GM19455 (cell line): ENCODE results near the gene STXBP2.
A peak's percentile ranks its signal among the peaks of the same experiment; 100 is the strongest.

Experiments
- ATAC-seq: cut with Tn5 transposase; IDR thresholded peaks from one replicate; pipeline ENCODE4 v1.9.1; 2021; ENCODE audit not compliant: unreplicated experiment

Gene STXBP2

DNA sequence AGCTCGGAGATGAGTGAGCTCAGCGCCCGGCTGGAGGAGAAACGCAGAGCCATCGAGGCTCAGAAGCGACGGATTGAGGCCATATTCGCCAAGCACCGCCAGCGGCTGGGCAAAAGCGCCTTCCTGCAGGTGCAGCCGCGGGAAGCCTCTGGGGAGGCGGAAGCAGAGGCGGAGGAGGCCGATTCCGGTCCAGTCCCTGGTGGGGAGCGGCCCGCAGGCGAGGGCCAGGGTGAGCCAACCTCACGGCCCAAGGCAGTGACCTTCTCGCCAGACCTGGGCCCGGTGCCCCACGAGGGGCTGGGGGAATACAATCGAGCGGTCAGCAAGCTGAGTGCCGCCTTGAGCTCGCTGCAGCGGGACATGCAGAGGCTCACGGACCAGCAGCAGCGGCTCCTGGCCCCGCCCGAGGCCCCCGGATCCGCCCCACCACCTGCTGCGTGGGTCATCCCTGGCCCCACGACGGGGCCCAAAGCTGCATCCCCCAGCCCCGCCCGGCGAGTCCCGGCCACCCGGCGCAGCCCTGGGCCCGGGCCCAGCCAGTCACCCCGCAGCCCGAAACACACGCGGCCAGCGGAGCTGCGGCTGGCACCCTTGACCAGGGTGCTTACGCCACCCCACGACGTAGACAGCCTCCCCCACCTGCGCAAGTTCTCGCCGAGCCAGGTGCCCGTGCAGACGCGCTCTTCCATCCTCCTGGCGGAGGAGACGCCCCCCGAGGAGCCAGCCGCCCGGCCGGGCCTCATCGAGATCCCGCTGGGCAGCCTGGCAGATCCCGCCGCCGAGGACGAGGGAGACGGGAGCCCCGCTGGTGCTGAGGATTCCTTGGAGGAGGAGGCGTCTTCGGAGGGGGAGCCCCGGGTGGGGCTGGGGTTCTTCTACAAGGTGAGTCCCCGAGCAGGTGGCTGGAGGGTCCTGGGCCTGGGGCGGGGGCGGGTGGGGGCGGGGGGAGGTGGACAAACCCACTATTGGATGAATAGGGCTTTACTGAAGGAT lies 24.3 kb upstream of the STXBP2 start:
- ATAC-seq, result no peak

DNA sequence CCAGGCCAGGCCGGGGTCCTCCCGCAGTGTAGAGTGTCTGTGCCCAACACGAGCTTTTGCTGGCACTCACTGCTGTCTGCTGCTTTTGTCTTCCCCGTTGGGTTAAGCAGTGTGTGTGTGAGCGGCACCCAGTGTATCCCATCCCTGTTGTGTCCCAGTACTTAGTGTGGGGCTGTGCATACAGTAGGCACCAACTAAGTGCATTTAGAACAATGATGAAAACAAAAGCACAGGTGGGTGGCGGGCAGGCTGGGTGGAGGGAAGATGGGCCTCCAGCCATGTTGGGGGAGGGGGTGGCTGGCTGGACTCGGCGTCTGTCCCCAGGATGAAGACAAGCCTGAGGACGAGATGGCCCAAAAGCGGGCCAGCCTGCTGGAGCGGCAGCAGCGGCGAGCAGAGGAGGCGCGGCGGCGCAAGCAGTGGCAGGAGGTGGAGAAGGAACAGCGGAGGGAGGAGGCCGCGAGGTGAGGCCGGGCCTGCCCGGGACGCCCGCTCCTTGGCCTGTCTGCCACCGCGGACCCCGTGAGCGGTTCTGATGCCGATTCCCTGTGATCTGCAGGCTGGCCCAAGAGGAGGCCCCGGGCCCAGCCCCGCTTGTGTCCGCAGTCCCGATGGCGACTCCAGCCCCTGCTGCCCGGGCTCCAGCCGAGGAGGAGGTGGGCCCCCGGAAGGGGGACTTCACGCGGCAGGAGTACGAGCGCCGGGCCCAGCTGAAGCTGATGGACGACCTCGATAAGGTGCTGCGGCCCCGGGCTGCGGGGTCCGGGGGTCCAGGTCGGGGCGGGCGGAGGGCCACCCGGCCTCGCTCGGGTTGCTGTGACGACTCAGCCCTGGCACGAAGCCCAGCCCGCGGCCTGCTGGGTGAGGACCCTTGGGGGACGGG lies 21.8 kb upstream of the STXBP2 start:
- ATAC-seq, result no peak

DNA sequence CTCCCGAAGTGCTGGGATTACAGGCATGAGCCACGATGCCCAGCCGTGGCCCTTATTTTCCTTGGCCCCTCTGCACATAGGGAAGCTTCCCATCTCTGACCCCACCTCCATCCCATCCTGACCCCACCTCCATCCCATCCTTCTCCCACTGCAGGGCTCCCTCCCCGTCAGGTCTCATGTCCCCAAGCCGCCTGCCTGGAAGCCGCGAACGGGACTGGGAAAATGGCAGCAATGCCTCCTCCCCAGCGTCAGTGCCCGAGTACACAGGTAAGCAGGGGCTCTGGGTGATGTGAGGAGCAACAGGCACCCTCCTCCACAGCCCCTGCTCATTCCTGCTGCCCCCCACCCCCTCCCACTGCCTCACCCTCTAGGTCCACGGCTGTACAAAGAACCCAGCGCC lies 19.7 kb upstream of the STXBP2 start:
- no peak for ATAC-seq

DNA sequence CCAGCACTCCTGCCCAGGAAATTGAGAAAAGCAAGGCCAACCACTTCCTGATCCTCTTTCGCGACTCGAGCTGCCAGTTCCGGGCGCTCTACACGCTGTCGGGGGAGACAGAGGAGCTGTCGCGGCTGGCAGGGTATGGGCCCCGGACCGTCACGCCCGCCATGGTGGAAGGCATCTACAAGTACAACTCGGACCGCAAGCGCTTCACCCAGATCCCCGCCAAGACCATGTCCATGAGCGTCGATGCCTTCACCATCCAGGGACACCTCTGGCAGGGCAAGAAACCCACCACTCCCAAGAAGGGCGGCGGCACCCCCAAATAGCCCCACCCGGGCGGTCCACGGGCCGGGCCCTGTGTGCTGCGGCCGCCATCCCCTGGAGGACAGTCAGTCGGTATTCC lies 19.2 kb upstream of the STXBP2 start:
- ATAC-seq, result no peak

DNA sequence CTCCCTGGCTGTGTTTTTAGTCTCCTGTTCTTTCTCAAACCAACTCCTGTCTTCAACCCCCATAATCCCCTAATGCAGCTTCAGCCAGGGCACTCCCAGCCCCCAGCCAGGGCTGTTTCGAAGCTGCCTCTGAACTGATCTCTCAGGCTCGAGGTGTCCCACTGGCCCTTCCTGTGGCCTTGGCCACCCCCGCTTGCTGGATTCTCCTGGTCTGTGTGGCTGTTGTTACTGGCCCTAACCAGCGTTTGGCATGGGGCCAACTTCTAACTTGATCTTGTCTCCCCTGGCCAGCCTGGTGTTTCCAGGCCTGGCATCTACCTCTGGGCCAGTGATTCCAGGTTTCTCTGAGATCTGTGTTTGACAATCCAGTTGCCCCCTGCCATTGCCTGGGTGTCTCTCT lies 18.6 kb upstream of the STXBP2 start:
- no peak for ATAC-seq

DNA sequence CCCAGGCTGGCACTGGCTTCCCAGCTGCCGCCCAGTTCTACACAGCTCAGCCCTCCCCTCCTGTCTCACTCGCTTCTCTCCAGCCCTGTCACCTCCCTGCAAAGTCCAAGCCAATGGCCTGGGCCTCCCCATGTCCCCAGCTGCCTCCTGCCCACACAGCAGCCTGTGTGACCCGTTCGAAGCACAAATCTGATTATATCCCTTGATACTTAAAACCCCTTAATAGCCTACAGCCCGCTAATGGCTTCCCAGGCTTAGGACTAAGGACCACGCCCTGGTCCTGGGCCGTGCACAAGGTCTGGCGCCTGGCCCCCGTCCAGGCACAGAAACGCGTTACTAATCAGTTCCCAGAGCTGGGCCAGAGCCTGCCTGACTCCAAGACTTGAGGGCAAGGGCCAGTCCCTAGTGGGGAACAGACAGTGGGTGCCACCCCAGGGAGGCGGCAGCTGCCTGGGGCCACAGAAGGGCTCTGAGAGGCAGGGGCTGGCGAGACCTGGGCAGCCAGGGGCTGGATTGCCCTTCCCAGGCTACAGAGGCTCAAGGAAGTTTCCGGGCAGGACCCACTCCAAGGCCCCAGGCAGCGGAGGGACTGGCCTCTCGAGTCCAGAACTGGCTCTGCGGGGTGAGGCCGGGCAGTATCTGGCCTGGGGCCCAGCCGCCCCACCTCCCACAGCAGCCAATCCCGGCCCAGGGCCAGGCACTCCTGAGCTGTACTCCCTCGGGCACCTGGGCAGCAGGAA lies 18.0 kb upstream of the STXBP2 start:
- ATAC-seq, result no peak

DNA sequence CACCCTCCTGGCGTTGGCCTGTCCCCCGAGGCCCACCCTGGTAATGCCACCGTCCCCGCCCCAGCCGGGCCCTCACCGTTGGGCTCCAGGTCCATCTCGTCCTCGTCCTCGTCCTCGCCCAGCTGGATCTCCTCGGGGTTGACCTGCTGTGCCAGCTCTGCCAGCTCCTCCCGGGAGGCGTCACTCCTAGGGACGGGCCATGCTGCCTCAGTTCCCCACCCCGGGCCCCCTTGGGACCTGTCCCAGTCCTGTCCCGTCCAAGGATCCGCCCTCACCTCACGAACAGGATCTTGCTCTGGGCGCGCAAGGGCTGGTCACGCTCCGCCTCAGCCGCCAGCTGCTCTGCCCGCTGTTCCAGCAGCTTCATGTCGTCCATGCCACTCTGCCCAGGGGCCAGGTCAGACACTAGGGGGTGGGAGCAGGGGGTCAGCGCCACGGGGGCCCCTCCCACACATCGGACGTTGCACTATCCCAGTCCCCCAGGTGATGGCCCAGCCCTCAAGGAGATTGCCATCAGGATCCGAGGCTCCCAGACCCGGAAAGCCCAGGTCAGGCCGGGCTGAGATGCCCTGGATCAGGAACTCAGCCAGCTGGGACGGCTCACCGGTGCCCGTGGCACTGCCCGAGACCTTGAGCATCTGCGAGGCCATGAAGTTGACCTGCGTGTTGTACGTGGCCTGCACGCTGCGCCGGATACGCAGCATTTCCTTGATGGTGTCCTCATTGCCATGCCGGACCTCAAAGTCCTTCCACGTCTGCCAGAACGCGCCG lies 17.1 kb upstream of the STXBP2 start:
- ATAC-seq, result no peak

DNA sequence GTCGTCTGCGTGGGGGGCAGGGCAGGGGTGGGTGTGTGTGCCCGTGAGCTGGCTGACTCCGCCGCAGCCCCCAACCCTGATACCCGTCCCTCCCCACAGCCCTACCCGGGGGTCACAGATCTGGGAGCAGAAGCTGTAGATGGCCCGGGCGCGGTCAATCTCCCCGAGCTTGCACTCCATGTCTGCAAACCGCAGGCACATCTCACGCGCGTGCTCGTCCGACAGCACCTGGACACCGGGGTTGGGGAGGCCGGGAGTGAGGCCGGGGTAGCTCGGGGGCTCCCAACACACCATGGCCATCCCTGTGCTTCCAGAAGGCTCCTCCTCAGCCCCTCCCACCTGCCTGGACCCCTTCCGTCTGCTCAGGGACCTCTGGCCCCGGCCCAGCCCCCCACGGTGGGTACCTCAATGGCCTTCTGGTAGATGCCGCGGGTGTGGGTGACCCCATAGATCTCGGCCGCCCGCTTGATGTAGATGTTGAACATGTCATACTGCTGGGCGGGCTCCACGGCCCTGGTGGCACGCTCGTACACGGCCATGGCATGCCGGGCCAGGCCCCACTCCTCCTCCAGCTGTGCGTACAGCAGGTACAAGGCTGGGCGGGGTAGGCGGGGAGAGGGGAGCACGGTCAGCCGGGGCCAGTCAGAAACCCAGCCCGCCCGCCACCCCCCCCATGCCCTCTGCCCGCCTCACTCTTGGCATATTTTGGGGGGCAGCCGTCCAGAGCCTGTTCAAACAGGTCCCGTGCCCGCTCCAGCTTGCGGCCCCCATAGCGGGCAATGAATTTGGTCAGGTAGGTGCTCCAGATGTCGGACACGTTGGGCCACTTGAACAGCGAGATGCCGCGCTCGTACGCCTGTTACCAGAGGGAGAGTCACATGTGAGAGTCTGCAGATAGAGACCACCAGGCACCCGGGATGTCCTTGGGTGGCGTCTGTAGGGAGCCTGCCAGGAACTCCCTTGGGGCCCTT lies 16.2 kb upstream of the STXBP2 start:
- ATAC-seq, result no peak

DNA sequence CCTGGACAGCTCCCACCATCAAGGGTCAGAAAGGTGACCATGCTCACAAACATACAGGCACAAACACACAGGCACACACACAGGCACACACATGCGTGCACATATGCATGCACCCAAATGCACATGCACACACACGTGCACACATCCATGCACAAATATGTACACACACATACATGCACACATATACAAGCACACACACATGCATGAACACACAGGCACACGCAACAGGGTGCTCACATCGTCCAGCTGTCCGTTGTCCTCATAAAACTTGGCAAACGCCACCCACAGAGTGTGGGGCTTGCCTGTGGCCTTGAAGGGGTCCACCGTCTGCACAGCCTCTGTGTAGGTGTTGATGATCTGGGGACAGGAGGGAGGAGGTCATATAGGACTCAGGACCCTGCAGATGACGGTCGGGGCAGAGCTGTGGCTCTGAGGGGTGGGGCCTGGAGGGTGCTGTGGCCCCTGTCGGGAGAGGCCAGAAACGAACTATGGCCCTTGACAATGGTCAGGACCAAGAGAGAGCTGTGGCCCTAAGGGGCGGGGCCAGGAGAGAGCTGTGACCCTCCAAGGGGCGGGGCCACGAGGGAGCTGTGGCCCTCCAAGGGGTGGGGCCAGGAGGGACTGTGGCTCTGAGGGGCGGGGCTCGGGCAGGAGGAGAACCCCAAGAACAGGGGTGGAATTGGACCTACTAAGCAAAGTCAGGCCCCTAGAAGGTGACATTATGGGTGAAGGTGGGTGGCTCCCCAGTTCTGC lies 13.8 kb upstream of the STXBP2 start:
- ATAC-seq, result no peak

DNA sequence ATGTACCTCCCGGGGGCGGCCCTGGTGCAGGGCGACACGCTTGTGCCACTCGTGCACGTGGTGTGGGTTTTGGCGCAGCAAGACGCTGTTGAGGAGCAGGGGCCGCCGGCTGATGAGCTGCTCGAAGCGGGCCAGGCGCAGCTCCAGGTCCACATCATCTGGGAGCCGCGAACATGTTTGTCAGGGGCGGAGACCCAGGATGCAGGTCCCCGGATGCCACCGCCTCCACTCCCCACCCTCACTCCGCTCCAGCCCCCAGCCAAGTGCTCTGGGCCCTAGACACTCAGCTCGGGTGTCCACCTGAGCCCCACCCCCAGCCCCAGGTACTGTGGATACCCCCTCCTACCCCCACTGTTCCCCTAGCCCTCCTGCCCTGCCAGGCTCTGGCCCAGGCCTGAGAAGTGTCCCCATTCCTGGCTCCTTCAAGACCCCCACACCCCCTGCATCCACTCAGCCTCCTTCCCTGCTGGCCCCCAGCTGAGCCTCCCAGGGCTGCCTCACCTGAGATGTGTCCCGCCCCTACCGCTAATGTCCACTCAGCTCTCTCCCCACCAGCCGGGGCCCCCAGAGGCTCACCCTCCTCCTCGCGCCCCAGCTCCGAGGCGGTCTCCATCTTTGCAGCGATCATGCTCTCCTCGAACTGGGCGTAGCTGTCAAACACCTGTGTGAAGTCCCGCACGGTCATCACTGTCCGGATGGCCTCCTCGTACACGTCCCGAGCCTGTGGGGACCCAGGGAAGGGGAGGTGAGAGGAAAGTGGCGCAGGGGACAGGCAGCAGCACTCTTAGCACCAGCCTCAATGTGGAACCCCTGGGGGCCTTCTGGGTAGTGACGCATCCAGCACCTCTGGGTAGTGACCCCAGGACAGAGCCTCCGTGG lies 12.9 kb upstream of the STXBP2 start:
- ATAC-seq, result no peak

DNA sequence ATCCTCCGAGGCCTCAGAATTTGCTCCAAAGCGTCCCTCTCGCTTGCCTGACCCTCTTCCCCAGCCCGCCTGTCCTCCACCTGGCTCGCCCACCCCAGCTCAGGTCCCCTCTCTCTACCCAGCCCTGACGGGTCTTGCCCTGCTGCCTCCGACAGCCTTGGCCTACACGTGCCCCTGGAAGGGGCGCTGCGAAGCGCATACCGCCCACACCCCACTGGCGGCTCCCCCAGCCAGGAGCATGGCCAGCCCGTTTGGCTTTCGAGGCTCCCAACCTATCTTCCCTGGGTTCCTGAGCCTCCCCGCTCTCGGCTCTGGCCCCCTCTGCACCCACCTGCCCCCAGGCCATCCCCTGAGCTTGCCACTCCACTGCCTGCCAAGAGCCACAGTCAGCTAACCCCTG lies 12.1 kb upstream of the STXBP2 start:
- ATAC-seq, result no peak

DNA sequence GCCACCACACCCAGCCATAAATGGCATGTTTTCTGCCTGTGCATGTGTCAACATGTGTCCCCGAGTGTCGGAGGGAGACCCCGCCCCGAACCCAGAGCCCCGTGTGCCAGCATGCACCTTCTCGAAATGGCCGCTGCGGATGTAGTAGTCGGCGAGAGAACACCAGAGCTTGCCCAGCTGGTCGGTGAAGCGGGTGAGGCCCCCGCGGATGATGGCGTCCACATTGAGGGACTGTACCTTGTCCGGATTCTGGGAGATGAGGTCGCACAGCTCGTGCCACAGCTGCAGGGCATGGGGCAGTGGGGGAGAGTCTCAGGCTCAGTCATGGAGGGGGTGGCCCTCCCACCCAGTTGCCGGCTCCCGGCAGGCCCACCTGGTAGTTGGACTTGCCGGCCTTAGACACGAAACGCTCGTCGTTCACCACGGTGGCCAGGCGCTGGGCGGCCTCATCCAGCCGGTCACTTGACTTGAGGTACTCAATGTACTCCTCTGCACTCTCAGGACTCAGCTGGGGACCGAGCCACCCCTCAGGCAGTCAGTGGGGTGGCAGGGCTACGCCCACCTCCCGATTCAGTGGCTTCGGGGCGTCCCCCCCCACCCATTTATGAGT lies 11.0 kb upstream of the STXBP2 start:
- ATAC-seq, result no peak

DNA sequence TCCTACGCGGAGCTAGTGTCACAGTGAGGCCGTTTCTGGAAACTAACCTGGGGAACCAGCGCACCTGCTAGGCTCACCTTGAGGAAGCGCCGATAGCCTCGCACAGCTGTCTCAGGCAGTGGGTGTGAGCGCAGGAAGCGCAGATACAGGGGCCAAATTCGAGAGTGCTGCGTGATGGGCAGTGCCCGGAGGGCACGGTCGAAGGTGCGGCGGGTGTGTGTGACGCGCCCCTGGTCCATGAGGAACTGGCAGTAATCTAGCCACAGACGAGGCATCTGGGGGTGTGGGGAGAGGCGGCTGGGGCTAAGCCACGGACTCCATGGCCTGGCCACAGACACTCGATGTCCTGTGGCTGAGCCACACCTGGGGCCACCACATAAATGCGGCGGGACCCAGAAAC lies 9.7 kb upstream of the STXBP2 start:
- ATAC-seq, result no peak

DNA sequence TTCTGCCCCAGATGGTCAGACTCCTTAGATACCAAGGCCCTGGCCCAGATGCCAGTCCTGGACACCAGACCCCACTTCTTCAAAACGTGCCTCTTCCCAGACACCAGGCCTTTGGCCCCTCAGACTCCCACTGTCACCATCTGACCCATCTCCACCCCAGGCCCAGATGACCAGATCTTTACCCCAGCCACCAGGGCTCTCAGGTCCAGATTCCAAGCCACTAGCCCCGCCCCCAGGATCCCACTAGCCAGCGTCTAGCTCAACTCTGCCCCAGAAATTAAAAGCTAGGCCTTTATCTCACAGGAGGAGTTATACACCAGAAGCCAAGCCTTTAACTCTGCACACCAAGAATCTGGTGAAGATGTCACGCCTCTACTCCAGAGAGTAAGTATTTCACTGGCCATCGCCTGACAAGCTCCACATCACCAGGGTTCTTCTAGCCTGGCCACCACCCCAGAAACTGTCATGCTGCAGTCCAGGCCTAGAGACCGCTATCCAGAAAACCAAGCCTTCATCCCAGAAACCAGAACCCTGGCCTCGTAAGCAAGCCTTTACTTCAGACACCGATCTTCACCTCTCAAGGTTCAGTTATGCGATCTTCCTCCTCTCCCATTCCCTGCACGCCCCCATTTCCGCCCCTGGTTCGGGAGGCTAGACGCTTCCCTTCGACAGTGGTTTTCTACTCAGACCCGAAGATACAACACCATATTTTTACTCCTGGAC lies 8.2 kb upstream of the STXBP2 start:
- ATAC-seq, result no peak

DNA sequence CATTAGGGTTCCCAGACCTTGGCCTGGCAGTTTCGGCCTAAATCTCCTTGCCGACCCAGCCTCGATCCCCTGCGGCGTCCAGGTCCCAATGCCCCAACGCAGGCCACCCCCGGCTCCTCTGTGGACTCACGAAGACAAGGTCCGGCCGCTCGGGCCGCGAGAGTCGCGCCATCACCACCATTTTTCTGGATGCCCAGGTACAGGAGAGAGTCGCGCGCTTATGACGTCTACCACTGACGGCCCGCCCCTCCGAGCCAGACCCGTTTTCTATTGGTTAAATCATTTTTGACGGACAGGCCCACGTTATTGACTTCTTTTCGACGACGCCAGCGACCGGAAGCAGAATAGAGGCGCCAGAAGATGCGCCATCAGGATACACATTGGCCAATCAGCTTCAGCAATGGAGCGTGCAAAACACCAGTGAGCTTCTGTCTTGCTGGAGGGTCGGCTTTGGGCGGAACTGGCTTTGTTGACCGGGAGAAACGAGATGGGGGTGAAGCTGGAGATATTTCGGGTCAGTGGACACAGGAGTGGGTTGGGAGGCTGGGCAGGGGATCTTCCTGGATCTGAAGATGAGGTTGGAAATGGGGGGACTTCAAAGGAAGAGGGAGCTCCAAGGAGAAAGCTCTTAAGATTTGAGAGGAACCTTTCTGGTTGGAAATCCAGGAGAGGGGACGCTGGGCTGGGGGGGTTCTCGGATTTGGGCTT lies 7.4 kb upstream of the STXBP2 start, which contains the start of the genes PET100 and XAB2:
PET100 (plus strand) TSS at position 447 of the 708 bp plus-strand sequence; CDS start at position 488, 41 bp downstream.
XAB2 (minus strand) TSS at position 199 of the 708 bp plus-strand sequence; CDS start at position 181, 18 bp downstream.
- ATAC-seq, result peak; percentile 92

DNA sequence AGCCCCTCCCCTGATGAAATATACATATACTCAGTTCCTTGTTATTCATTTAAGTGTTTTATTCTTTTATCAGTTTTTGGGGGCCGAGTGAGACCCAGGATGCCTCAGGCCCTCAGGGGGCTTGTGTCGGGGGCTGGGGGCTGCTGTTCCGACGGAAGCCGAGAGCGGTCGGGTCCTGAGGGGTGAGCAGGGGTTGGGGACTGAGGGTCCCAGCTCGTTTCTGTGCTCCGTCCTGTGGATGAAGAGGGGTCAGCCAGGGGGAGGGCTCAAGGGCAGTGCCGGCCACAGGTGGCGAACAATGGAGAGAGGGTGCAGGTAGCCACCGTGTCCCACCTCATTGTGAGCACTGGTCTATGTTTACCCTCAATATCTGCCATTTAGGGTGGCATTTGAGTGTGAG lies 5.3 kb upstream of the STXBP2 start:
- no peak for ATAC-seq
